C4-2B (cell line): ENCODE measurements around the gene LINGO1.

ENCODE experiments used
- ZFX ChIP-seq: fragments of 450-650 bp; IDR thresholded peaks from 2 replicates; pipeline ENCODE4 v1.6.1; 2017
- TF ChIP-seq, protein P1 (sequence below): fragments of 450-650 bp; conservative IDR thresholded peaks from 2 replicates; pipeline ENCODE4 v1.5.1; 2017; ENCODE audit warnings: mild to moderate bottlenecking

DNA sequence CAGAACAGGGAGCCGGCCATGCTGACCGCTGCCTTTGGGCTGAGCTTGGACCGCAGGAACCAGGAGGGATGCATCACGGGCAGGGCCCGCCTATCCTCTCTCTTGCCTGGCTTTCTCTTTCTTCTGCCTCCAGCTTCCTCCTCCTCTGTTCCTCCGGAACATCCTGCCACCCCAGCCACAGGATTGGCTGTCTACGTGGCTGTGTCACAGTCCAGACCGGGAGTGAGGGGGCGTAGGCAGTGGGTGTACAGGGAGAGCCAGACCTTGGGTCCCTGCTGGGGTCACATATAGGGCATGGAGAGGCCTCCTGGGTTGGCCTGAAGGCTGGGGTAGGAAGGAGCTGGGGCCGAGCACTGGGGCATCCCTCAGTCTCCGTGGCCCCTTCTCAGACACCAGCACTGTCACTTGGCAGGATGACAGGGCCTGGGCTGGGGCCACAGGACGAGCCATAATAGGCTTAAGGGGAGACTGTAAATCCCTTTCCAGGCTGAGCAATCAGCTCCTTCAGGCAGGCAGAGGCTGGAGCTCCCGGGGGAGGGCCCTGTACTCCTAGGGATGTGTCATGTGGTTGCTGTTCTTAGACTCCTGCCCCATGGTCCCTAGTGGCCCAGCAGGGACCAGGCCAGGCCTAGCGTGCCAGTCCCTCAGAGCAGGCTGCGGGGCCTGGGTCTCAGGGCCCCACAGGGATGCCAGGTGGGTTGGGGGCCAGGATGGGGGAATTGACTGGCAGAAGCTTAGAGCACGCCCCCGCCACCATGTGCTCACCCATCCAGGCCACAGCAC lies 25.4 kb downstream of the LINGO1 start:
- TF ChIP-seq, protein P1, sequence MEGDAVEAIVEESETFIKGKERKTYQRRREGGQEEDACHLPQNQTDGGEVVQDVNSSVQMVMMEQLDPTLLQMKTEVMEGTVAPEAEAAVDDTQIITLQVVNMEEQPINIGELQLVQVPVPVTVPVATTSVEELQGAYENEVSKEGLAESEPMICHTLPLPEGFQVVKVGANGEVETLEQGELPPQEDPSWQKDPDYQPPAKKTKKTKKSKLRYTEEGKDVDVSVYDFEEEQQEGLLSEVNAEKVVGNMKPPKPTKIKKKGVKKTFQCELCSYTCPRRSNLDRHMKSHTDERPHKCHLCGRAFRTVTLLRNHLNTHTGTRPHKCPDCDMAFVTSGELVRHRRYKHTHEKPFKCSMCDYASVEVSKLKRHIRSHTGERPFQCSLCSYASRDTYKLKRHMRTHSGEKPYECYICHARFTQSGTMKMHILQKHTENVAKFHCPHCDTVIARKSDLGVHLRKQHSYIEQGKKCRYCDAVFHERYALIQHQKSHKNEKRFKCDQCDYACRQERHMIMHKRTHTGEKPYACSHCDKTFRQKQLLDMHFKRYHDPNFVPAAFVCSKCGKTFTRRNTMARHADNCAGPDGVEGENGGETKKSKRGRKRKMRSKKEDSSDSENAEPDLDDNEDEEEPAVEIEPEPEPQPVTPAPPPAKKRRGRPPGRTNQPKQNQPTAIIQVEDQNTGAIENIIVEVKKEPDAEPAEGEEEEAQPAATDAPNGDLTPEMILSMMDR = no peak
- TF ChIP-seq ZFX = no peak
